HG02943 (cell line): Measurements from ENCODE around the gene TRAPPC1.

Experiments used
- ATAC-seq: cut with Tn5 transposase; IDR thresholded peaks from one replicate; pipeline ENCODE4 v1.9.1; 2021; ENCODE audit warnings: mild to moderate bottlenecking, low read depth, moderate library complexity; ENCODE audit not compliant: unreplicated experiment

The TRAPPC1 gene

DNA sequence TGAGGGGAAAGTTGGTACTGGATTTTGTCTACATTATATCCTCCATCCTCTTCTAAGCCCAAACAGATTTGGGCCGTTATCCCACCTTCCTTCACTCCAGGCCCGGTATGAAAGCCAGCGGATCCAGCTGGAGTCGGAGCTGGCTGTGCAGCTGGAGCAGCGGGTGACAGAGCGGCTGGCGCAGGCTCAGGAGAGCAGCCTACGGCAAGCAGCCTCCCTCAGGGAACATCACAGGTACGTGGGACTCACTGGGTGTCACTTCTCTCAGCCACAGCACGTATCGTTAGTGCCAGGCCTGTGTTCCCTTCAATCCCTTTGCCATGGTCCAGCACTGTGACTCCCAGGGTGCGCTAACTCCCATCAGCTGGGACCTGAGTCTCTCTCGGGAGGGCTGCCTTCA lies 11.5 kb upstream of the TRAPPC1 start:
- ATAC-seq: no peak

GRCh38 chr17:7940743-7941142 lies 9.0 kb upstream of the TRAPPC1 start:
- ATAC-seq: no peak

GRCh38 chr17:7940034-7940433 lies 8.3 kb upstream of the TRAPPC1 start:
- ATAC-seq: no peak

- ATAC-seq: no peak
These were observed 4.1 kb upstream of the TRAPPC1 start for GRCh38 chr17:7935859-7936258.

DNA sequence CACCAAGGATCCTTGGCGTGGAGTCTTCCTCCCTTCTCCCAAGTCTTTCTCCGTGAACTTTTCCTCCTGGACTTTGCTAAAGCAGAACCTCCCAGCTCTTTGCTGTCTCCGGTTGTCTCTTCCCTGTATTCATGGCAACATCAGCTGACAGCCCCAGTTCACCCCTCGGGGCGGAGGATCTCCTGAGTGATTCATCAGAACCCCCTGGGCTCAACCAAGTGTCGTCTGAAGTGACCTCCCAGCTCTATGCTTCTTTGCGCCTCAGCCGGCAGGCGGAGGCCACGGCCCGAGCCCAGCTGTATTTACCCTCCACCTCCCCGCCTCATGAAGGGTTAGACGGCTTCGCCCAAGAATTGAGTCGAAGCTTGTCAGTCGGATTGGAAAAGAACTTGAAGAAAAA lies 1.2 kb upstream of the TRAPPC1 start:
- no peak for ATAC-seq

GRCh38 chr17:7932483-7932891 lies 741 bp upstream of the TRAPPC1 start:
- ATAC-seq: peak; percentile 14

- ATAC-seq: no peak
These were observed 710 bp downstream of the TRAPPC1 start for GRCh38 chr17:7930841-7931631.

DNA sequence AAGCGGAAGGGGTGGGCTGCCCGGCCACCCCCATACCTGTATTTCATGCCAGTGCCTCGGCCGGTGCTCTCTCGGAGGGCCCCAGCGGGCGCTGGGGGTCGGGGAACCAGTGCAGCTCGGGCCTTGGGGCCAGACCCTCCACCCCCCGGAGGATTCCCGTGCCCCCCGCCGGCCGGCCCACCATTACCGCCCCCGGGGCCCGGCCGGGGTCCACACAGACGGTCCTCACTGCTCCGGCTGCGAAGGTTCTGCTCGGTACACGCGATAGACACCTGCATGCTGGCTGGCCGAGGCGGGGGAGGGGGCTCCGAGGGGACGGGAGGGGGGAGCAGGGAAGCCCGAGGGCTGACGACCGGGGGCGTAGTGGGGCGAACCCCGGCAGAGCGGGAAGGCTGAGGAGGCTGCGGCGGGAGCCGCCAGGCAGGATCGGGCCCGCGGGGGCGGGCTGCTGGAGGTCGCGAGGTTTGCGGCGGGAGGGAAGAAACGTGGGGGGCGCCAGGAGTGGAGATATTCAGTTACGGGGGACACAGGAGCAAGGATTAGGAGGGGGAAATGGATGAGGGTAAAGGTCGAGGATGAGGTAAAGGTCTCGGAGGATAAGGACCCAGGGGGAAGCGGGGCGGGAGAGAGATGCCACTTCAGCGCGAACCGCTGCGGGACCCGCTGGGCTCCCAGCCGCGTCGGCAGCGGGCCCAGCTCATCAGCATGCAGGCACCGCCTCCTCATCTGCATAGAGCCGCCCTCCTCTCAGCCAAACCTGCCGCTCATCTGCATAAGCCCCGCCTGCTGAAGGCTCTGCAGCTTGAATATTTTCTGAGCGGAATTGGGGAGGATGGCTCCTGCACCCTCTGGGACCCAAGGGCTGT lies 2.4 kb downstream of the TRAPPC1 start, which contains the start of gene KCNAB3:
TSS of gene KCNAB3 (minus strand) at position 699 of the 866 bp plus-strand sequence. CDS start at position 278, 421 bp downstream.
- no peak for ATAC-seq

DNA sequence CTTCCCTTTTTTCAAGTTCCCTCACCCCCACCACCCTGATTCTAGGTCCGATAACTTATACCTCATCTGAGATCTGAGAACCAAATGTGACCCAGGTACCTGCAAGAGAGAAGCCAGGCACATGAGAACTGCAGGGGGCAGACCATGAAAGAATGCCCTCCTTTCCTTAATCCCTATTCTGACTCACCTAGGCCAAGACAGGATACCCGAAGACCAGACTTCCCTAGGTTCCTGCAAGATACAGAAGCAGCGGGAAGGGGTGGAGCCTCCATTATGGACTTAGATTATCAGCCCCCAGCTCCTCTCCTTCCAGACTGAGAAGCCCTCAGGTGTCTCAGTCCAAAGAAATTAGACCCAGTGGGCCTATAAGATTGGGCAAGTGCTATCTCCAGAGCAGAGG lies 4.2 kb downstream of the TRAPPC1 start:
- no peak for ATAC-seq

DNA sequence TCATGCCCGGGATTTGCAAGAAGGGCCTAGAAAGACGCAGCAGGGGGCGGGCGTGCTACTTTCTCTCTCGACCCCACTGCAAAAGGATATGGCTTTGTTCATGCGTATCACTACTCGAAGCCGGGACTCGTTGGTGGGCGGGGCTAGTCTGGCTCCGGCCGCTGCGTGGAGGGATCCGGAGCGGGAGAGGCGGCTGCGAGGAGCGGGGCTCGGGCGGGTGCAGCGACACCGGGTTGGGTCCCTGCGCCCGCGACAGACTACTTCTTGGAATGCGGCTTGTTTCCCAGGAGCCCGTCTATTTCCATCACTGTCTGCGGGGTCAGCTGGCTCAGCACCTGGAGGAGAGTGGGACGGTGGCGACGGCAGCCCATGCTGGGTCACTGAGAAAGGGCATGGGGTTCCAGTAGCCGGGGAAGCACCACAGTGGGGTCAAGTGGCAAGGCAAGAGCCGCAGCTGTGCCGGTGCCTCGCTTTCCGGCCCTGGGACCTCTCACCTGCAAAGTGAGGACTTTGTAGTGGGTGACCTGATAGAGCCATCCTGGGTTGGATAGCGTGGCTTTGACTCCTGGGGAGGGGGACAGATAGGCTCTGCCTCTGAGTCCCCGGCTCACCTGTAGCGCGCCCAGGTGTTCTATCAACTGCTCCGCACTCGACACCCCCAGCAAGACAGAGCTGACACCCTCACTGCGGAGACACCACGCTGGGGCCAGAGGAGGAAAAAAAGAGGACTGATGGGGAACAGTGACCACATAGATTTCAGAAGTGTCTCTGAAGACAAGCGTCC lies 8.7 kb downstream of the TRAPPC1 start:
- no peak for ATAC-seq

GRCh38 chr17:7922269-7922844 lies 9.4 kb downstream of the TRAPPC1 start:
- ATAC-seq: no peak

- ATAC-seq: no peak
These were observed 14.9 kb downstream of the TRAPPC1 start for GRCh38 chr17:7916808-7917207.

GRCh38 chr17:7916385-7916682 lies 15.4 kb downstream of the TRAPPC1 start:
- no peak for ATAC-seq

DNA sequence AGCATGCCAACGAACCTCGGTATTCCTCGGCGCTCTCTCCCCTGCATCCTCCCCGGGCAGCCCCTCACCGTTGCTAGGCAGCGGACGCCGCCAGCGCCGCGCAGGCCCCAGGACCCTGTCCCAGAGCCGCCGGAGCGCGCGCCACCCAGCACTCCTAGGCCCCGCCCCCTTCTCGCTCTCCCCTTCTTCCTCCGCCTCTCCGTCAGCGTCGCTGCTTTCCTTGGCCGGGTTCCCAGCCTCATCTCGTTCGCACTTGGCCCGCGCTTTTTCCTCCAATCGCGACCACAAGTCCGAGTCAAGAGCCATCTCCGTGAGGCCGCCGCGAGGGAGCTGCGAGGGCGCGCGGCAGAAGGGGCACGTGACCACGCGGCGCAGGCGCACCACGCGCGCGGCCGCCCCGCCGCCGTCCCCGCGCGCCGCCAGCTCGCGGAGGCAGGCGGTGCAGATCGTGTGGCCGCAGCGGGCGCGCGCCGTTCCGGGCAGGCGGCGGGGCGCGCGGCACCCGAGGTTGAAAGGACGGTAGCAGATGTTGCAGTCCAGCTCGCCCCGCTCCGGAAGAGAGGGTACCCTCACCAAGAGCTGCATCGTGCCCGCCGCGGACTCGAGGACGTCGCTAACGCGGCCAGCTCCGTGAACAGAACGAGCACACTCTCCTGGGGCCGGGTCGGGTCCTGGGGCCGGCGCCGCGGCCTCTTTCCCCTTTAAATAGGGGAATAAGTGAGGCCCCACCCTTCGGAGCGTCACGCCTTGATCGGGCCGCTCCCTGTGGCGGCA lies 15.9 kb downstream of the TRAPPC1 start, which contains the start of gene RNF227:
TSS of gene RNF227 (minus strand) at position 679 of the 774 bp plus-strand sequence. CDS start at position 585, 94 bp downstream.
- ATAC-seq: peak; percentile 74

DNA sequence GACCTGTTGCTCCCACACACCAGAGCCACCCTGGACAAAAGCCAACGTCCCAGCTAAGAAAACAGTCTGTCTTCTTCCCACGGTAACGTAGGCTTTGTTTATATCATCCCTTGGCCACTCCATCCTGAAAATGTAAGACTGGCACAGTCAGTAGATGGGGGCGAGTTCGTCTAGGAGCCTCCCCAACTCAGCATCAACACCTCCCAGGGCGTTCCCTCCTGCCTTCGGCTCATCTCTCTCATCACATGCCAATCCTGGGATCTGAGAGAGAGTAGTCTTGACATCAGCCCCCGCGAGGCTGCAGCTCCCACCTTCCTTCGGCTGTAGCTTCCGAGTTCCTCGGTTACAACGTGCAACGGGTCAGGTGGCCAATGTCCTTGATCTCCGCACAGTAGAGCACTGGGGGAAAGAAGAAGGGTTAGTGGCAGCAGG lies 16.6 kb downstream of the TRAPPC1 start:
- ATAC-seq: no peak

GRCh38 chr17:7912927-7913524 lies 18.7 kb downstream of the TRAPPC1 start:
- no peak for ATAC-seq

- ATAC-seq: no peak
These were observed 20.6 kb downstream of the TRAPPC1 start for GRCh38 chr17:7911116-7911515.

GRCh38 chr17:7910711-7911110 lies 21.0 kb downstream of the TRAPPC1 start:
- ATAC-seq: no peak

DNA sequence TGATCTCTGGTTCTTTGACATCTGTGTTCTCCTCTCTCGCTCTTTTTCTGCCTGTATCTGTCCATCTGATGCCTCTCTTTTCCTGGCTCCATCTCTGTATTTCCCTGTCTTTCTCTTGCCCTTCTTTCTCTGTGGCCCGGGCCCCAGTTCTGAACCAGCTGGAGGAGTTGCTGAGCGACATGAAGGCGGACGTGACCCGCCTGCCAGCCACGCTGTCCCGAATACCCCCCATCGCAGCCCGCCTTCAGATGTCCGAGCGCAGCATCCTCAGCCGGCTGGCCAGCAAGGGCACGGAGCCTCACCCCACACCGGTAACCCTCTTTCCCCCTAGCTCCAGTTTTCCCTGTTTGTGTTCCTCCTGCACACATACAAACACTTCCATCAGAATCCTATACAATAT lies 21.5 kb downstream of the TRAPPC1 start:
- no peak for ATAC-seq
